SK-N-MC (cell line): ENCODE data around the gene MICOS13.

Source experiments
- DNase-seq: peaks from one replicate; pipeline ENCODE4 v3.0.0-alpha.2; 2011; ENCODE audit warnings: low read depth, low spot score
- H3K27ac ChIP-seq: fragments of 200-600 bp; sonication (generic); 2 replicates; pipeline ENCODE4 v1.5.1; 2016; ENCODE audit warnings: mixed run types
- H3K36me3 ChIP-seq: fragments of 200-600 bp; sonication (generic); 2 replicates; pipeline ENCODE4 v1.6.1; 2017; ENCODE audit warnings: antibody characterized with exemption, low read length, mixed read lengths; ENCODE audit not compliant: insufficient read depth
- H3K4me3 ChIP-seq: fragments of 200-600 bp; sonication (generic); 2 replicates; pipeline ENCODE4 v1.5.1; 2016
- H3K9ac ChIP-seq: fragments of 200-600 bp; sonication (generic); 2 replicates; pipeline ENCODE4 v1.8.0; 2017; ENCODE audit warnings: mixed run types, mixed read lengths; ENCODE audit not compliant: insufficient read length
- H3K9me3 ChIP-seq: fragments of 200-600 bp; sonication (generic); 2 replicates; pipeline ENCODE4 v1.6.1; 2017; ENCODE audit warnings: low read depth, mild to moderate bottlenecking, antibody characterized with exemption, low read length, moderate library complexity, mixed read lengths
- EZH2 ChIP-seq: fragments of 200-600 bp; sonication (generic); IDR thresholded peaks from one replicate; pipeline ENCODE4 v1.6.1; 2017; ENCODE audit warnings: antibody characterized with exemption
- FOXP2 ChIP-seq: optimal IDR thresholded peaks from 2 replicates; pipeline ENCODE3; 2011; ENCODE audit warnings: mild to moderate bottlenecking, moderate library complexity; ENCODE audit not compliant: insufficient read depth; ENCODE audit errors: extremely low read length, control extremely low read depth
- POLR2AphosphoS5 ChIP-seq: IDR thresholded peaks from 2 replicates; pipeline ENCODE4 v1.6.1; 2012; ENCODE audit warnings: mild to moderate bottlenecking, low read depth, low read length, borderline replicate concordance

Gene MICOS13

DNA sequence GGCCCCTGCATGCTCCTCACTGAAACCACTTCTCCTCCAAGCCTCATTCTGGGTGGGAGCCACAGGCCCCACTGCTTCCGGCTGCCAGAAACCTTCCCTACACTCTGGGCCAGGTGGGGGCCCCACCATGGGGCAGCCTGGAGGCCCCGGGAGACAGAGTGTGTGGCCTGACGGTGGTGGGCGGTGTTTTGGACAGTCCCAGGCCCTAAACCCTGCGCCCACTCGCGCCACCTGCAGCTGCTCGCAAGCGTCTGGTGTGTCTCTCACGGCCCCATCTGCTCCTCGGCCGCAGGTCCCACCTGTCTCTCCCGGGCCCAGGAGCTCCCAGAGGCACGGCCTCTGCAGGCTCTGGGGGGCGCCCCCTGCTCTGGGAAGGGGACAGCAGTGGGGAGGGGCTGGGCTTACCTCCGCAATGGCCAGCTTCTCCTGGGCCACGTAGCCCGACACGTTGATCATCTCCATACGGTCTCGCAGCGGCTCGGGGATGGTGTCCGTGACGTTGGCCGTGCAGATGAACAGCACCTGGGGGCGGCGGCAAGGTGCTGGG, 15.4 kb upstream of the MICOS13 start:
- Histone ChIP-seq H3K9me3 (no peaks in the 10 kb centered on the region), H3K4me3 (no peak overlapping the region), H3K27ac (no peak overlapping the region), H3K9ac (no peak overlapping the region), H3K36me3 (peaks cover 86% of the 10 kb centered on the region)
- TF ChIP-seq POLR2AphosphoS5 (peak; percentile 9; the same call in 1 of the 2 replicates), FOXP2 (no peak)
- no peak for DNase-seq

DNA sequence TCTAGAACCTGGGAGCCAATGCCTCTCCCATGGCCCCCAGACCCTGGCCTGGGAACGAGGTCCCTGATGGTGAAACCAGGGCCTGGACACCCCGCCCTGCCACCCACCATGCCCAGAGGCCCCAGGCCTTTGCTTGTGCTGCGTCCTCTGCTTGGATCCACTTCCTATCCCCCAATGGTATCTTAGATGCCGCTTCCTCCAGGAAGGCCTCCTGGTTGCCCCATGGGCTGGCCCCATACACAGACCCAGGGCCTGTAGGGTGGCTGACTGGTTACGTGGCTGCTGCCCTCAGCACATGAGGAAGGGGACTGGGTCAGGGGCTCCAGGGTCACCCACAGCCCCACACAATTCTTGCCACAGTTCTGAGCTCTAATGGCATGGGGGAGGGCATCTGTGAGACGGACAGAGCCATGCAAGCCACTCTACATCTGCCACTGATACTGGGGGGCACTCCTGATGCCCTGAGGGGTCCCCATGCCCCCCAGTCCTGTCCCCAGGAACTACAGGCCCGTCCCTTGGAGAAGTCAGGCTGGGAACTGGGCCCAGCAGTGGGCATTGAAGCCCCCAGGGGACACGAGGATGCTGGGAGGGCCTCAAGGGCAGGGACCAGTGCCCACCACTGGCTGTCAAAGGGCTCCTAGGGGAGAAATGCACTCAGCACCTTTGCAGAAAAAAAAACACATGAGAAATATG, 14.8 kb upstream of the MICOS13 start:
- TF ChIP-seq EZH2 (no peak), FOXP2 (no peak), POLR2AphosphoS5 (no peak)
- Histone ChIP-seq H3K27ac (no peak overlapping the region), H3K9me3 (no peaks in the 10 kb centered on the region), H3K4me3 (no peak overlapping the region), H3K9ac (no peak overlapping the region), H3K36me3 (peaks cover 82% of the 10 kb centered on the region)
- DNase-seq, result no peak

DNA sequence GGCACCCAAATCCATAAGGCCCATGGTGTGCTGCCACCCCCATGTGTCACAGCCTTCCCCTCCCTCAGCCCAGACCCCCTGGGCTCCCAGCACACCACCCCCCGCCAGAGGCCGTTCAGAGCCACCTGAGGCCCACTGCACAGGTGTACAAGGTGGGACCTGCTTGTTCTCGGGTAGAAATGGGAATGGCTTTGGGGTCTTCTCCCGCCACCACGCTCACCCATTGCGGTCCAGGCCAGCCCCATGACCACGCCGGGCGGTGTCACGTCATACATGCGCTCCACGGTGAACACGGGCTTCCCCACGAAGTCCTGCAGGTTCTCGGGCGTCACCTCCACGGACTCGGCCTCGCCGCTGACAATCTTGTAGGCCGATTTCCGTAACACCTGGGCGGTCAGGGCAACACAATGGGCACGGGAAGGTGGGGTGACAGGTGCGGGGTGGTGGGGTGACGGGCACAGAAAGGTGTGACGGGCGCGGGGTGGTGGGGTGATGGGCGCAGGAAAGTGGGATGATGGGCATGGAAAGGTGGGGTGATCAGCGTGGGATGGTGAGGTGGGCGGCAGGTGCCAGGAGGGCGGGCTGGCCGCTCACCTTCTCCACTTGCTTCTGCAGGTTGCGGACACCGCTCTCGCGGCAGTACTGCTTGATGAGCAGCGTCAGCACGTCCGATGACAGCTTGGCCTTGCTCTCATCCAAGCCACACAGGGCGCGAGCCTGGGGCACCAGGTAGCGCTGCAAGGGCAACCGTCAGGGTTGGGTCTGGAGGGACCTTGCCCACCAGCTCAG, 14.0 kb upstream of the MICOS13 start:
- H3K9me3 ChIP-seq, result no peaks in the 10 kb centered on the region
- no peak overlapping the region for H3K4me3 ChIP-seq
- TF ChIP-seq FOXP2 (no peak), EZH2 (no peak), POLR2AphosphoS5 (no peak)
- peaks cover 81% of the 10 kb centered on the region for H3K36me3 ChIP-seq
- H3K27ac ChIP-seq, result no peak overlapping the region
- DNase-seq, result no peak
- no peak overlapping the region for H3K9ac ChIP-seq

DNA sequence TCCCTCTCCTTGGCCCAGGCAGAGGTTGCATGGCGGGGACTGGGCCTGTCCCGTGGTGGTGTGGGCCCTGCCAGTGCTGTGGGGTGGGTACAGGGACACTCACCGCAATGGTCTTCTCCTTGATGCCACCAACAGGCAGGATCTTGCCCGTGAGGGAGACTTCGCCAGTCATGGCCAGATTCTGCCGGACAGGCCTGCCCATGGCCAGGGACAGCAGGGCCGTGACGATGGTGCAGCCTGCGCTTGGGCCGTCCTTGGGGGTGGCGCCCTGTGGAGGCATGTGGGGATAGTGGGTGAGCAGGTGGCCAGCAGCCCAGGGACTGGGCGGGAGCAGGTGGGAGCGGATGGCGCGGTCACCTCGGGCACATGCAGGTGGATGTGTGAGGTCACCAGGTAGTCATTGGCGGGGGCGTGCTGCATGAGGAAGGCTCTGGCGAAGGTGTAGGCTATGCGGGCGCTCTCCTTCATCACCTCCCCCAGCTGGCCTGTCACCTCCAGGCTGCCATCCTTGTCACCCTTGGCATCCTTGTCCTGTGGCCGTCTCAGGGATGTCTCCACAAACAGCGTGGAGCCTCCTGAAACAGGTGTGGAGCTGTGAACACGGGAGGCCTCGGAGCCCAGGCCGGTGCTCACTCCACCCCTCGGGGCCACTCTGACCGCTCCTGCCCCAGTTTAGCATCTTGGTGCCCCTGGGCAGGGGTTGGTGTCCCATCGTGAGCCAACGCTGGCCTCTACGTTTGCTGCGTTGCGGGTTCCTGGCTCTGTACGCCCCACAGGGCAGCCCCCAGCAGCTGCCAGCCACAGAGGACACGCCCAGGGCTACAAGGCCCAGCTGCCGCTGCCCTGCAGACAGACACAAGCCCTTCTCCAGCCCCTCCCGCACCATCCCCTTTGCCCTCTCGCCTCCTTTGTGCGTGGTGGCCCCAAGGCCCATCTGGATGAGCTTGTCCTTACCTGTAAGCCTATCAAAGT, 13.2 kb upstream of the MICOS13 start:
- Histone ChIP-seq H3K27ac (peak overlapping the region; percentile 57; the same call in 1 of the 2 replicates), H3K36me3 (peaks cover 72% of the 10 kb centered on the region), H3K9ac (no peak overlapping the region), H3K4me3 (no peak overlapping the region), H3K9me3 (no peaks in the 10 kb centered on the region)
- no peak; the same call in 1 of the 2 replicates for TF ChIP-seq POLR2AphosphoS5
- TF ChIP-seq FOXP2, result no peak
- TF ChIP-seq EZH2, result no peak
- DNase-seq, result no peak

DNA sequence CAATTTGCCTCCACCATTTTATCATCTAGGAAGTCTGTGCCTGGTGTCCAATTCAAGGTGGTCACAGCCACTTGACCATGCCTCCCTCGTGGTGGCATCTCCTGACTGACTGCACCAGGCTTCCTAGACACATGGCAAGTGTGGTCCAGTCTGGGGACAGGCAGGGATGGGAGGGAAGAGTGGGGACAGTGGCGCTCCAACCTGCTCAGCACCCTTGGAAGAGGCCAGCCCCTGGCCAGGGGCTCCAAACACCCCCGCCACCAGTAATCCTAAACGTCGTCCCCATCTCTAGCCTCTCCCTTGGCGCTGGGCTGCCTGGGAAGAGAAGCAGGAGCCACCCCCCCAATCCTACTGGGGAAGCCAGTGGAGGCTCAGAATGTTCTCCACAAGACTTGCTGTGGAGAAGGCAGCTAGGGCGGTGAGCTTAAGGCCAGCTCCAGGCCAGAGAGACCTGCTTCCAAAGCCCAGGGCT, 12.4 kb upstream of the MICOS13 start:
- Histone ChIP-seq H3K27ac (peak overlapping the region; percentile 57), H3K4me3 (peak overlapping the region; percentile 100), H3K9me3 (no peaks in the 10 kb centered on the region), H3K9ac (no peak overlapping the region), H3K36me3 (peaks cover 68% of the 10 kb centered on the region)
- TF ChIP-seq FOXP2, result no peak
- no peak; the same call in 1 of the 2 replicates for TF ChIP-seq POLR2AphosphoS5
- TF ChIP-seq EZH2, result no peak
- DNase-seq, result no peak

DNA sequence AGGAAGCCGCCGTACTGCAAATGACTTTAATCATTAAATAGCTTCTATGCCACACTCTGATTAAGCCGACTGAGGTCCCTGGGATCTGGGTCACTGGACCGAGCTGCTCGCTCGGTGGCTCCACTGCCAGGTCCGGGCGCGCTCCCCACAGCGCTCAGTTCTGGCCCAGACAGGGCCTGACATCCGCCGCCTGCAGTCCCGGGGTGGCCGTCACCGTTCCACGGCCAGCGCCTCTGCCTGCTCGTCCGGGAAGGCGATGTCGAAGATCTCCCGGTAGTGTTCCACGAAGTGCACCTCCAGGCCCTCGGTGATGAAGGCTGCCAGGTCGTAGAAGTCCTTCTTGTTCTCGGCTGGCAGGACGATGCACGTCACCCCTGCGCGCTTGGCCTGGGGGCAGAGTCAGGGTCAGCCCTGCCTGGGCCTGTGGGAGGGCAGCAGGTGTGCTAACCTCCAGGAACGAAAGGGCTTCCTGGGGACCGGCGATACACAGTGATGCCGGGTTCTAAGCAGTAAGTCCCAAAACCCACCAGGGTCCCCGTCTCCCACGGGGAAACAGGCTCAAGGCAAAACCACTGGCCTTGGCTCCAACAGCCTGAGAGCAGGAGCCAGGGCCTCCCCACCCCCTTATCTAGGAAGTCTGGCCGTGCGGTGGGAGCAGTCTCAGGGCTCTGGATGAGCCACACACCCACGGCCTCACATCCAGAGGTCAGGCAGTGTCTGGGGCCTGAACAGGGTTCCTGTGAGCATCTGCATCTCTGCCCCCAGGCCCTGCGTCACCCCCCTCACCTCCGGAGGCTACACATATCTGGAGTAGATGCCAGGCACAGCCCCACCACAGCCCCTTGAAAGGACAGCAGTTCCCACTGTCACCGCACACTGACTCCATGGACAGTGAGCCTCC, 11.8 kb upstream of the MICOS13 start:
- Histone ChIP-seq H3K9me3 (no peaks in the 10 kb centered on the region), H3K36me3 (peaks cover 65% of the 10 kb centered on the region), H3K9ac (no peak overlapping the region), H3K27ac (peak overlapping the region; percentile 57), H3K4me3 (peak overlapping the region; percentile 100)
- no peak; the same call in 1 of the 2 replicates for TF ChIP-seq POLR2AphosphoS5
- no peak for TF ChIP-seq EZH2
- TF ChIP-seq FOXP2, result no peak
- no peak for DNase-seq

DNA sequence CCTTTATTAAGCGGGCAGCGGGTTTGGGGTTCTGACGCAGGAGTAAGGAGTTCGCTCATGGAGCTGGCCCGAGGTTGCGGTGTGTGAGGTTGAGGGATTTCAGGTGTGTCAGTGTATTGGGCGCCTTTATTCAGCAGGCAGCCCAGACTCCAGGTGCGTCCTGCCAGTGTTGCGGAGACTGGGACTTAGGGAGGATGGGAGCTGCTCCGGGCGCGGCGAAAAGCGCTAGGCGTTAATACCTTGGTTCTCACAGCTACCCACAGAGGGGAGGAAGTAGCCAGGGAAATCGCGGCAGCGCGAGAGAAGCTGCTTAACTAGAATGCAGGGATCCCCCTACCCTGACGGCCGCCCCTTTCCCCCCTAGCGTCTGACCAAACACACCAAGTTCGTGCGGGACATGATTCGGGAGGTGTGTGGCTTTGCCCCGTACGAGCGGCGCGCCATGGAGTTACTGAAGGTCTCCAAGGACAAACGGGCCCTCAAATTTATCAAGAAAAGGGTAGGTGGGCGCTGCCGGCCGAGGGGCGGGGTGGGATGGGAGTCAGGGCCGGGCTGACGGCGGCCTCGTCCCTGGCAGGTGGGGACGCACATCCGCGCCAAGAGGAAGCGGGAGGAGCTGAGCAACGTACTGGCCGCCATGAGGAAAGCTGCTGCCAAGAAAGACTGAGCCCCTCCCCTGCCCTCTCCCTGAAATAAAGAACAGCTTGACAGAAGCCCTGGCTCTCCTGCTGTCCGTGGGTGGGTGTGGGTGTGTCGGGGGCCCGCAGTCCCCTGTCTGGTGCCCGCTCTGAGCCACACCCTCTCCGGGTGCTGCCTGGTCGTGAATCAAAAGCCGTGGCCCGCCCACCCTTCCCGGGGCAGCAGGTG, 10.9 kb upstream of the MICOS13 start:
- peak overlapping the region; percentile 100 for H3K9ac ChIP-seq
- H3K4me3 ChIP-seq, result peak overlapping the region; percentile 100
- peaks cover 56% of the 10 kb centered on the region for H3K36me3 ChIP-seq
- no peaks in the 10 kb centered on the region for H3K9me3 ChIP-seq
- no peak for DNase-seq
- TF ChIP-seq POLR2AphosphoS5, result peak; percentile 44
- no peak for TF ChIP-seq FOXP2
- no peak for TF ChIP-seq EZH2
- peak overlapping the region; percentile 97 for H3K27ac ChIP-seq
